ENCODE data around the gene ZACN.
"Not testable (repeated sequence)": the region's sequence is repeated elsewhere in the genome, so short reads cannot be mapped to it uniquely, and the experiment has no call there.

Gene ZACN

DNA sequence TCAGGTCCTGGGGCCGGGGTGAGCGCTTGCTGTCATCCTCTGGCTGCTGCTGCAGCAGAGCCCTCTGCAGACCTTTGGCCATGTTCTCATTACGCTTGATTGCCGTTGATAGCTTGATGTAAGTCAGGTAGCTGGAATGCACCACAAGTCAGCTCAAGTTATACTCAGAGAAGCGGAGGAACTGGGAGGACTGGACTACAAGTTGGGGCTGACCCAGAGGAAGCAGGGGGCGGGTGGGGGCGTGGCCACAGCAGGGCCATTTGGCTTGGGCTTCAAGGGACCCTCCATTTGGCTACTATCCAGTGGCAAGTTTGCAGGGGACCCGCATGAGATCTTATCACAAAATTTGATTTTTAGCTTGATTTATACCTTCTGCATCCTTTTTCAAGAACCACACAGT, 32.9 kb upstream of the ZACN start:
- H3K27me3 ChIP-seq (ENCODE audit: control insufficient read depth, insufficient read depth, low read length), result no peaks in the 10 kb centered on the region
- H3K27ac ChIP-seq (ENCODE audit: low read length), result no peak overlapping the region
- H3K9me3 ChIP-seq (ENCODE audit: control insufficient read depth, low read depth, low read length), result no peaks in the 10 kb centered on the region
- H3K9ac ChIP-seq (ENCODE audit: low read length), result no peak overlapping the region
- H3K36me3 ChIP-seq (ENCODE audit: control insufficient read depth, low read depth, low read length), result peaks cover 79% of the 10 kb centered on the region
- H3K4me1 ChIP-seq (ENCODE audit: control insufficient read depth, low read depth, low read length), result peaks cover 3% of the 10 kb centered on the region
- no peak overlapping the region for H3K4me3 ChIP-seq (ENCODE audit: low read length)

DNA sequence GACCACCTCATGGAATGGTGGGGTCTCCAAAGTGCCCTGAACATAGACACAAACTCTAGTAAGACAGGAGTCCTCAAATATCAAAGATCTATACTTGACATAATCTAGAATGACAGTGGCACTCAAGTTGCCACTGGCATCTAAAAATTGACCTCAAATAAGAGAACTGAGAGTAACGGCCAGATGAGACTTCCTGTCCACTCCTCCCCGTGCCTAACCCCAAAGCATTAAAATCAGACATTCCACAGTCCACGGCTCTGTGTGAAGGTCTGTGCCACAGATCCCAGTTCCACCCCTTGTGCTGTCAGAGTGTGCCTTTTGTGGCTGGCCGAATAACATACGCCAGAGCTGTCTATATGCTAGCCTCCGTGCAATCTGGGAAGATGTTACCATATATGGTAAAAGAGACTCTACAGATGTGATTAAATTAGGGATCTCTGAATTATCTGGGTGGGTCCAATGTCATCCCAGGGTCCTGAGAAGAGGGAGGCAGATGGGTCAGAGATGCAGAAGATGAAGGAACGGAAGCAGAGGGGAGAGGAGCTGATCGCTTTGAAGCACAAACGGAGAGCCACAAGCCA, 30.9 kb upstream of the ZACN start:
- Histone ChIP-seq H3K4me3 (ENCODE audit: low read length) (no peak overlapping the region), H3K27me3 (ENCODE audit: control insufficient read depth, insufficient read depth, low read length) (no peaks in the 10 kb centered on the region), H3K9me3 (ENCODE audit: control insufficient read depth, low read depth, low read length) (no peaks in the 10 kb centered on the region), H3K9ac (ENCODE audit: low read length) (no peak overlapping the region), H3K4me1 (ENCODE audit: control insufficient read depth, low read depth, low read length) (no peaks in the 10 kb centered on the region), H3K27ac (ENCODE audit: low read length) (no peak overlapping the region), H3K36me3 (ENCODE audit: control insufficient read depth, low read depth, low read length) (peaks cover 71% of the 10 kb centered on the region)

DNA sequence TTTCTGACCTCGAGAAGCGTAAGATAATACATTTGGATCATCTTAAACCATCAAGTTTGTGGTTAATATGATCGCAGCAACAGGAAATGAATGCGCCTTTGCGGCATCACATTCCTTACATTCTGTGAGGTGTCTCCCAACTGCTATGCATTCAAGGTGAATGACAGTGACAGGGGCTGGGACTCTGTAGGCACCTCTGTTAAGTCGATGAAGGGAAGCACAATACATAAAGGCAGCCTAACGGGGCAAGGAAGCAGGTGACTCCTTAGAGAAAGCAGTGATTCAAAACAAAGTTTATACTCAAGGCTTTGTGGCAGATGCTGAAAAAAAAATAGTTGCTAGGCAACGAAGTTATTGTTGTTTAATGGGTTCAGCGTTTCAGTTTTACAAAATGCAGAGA, 30.3 kb upstream of the ZACN start:
- H3K36me3 ChIP-seq (ENCODE audit: control insufficient read depth, low read depth, low read length), result peaks cover 69% of the 10 kb centered on the region
- no peak overlapping the region for H3K4me3 ChIP-seq (ENCODE audit: low read length)
- H3K27me3 ChIP-seq (ENCODE audit: control insufficient read depth, insufficient read depth, low read length), result no peaks in the 10 kb centered on the region
- H3K9ac ChIP-seq (ENCODE audit: low read length), result no peak overlapping the region
- no peaks in the 10 kb centered on the region for H3K9me3 ChIP-seq (ENCODE audit: control insufficient read depth, low read depth, low read length)
- no peaks in the 10 kb centered on the region for H3K4me1 ChIP-seq (ENCODE audit: control insufficient read depth, low read depth, low read length)
- H3K27ac ChIP-seq (ENCODE audit: low read length), result no peak overlapping the region

DNA sequence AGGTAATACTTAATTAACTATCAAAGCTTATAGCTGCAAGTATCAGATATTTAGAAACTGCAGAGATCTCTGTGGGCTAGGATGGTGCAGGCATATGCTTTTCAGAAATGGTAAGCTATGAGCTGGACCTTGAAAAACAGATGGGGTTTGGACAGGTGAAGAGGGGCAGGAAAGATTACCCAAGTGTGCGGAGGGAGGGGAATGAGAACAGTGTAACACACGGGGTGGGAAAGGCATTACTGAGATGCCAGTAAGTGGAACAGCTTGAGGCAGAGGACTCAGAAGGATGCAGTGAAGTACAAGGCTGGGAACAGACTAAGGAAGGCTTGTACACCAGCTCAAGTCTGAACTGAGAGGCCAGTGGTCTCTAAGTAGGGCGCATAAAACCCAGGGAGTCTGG, 29.7 kb upstream of the ZACN start:
- H3K27ac ChIP-seq (ENCODE audit: low read length), result no peak overlapping the region
- peaks cover 69% of the 10 kb centered on the region for H3K36me3 ChIP-seq (ENCODE audit: control insufficient read depth, low read depth, low read length)
- no peak overlapping the region for H3K9ac ChIP-seq (ENCODE audit: low read length)
- no peaks in the 10 kb centered on the region for H3K4me1 ChIP-seq (ENCODE audit: control insufficient read depth, low read depth, low read length)
- no peaks in the 10 kb centered on the region for H3K27me3 ChIP-seq (ENCODE audit: control insufficient read depth, insufficient read depth, low read length)
- no peaks in the 10 kb centered on the region for H3K9me3 ChIP-seq (ENCODE audit: control insufficient read depth, low read depth, low read length)
- no peak overlapping the region for H3K4me3 ChIP-seq (ENCODE audit: low read length)

DNA sequence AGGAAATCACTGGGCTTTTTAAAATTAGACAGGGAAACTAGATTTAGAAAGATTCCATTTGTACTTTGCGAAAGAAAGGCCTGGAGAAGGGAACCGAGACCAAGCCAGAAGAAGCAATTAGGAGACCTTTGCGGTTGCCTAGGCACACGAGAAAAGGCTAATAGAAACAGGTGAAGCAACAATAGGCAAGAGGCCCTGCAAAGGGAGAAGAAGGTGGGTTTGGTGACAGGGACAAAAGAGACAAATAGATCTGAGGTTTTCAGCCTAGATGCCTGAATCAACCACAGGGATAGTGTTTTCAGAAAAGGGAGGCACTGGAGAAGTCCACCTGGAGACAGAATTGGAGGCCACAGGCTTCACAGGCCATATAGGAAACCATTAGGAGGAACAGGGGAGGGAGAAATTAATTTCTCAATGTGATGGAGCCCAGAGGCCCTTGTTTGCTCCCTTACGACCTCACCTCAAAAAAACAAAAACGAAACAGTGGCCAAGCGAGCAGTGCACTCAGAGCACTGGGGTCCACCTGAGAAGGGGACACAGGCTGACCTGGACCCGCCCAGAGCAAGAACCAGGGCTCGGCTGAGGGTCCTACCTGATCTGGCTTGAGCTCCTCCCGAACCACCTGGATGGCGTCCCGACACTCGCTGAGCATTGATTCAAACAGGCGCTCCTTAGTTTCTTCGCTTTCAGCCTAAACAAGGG, 29.0 kb upstream of the ZACN start:
- Histone ChIP-seq H3K4me1 (ENCODE audit: control insufficient read depth, low read depth, low read length) (no peaks in the 10 kb centered on the region), H3K9me3 (ENCODE audit: control insufficient read depth, low read depth, low read length) (no peaks in the 10 kb centered on the region), H3K36me3 (ENCODE audit: control insufficient read depth, low read depth, low read length) (peaks cover 61% of the 10 kb centered on the region), H3K27ac (ENCODE audit: low read length) (no peak overlapping the region), H3K9ac (ENCODE audit: low read length) (no peak overlapping the region), H3K27me3 (ENCODE audit: control insufficient read depth, insufficient read depth, low read length) (no peaks in the 10 kb centered on the region), H3K4me3 (ENCODE audit: low read length) (no peak overlapping the region)

DNA sequence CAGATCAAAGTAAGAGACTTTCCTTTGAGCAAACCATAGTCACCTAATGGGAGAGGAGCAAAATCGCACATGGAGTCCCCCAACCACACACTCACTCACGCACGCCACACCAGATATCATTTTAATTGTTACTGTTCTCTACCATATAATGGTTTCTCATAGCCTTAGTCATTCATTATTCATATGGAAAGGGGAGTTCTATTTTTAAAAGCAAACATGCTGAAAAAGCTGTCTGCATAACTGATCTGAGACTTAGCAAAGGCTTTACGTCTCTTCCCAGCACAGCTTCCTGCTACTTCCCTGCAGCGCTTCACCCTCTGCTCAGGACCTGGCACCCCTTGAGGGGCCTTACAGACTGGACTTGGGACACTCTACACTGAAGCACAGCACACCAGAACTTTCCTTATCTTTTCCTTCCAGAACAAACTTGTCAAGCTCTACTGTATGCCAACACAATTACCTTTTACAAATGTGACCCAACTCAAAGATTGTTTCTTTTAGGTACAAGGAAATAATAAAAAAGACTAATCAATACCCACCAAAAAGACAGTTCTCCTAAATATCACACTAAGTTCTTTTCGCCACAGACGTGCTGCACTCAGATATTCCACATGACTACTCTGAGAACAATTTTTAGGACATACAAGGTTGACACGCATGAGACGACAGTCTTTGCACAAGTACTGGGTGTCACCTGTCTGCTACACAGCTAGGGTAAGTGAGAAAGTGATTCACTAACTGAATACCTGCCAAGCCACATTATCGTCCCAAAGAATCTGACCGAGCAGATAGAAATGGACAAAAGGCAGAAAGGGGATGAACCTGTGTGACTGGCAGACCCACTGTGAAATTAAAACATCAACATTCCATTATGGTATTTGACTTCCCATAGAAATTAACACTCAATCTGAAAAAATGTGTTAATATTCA, 28.2 kb upstream of the ZACN start:
- H3K27ac ChIP-seq (ENCODE audit: low read length), result no peak overlapping the region
- no peaks in the 10 kb centered on the region for H3K9me3 ChIP-seq (ENCODE audit: control insufficient read depth, low read depth, low read length)
- no peak overlapping the region for H3K9ac ChIP-seq (ENCODE audit: low read length)
- H3K4me1 ChIP-seq (ENCODE audit: control insufficient read depth, low read depth, low read length), result no peaks in the 10 kb centered on the region
- no peak overlapping the region for H3K4me3 ChIP-seq (ENCODE audit: low read length)
- no peaks in the 10 kb centered on the region for H3K27me3 ChIP-seq (ENCODE audit: control insufficient read depth, insufficient read depth, low read length)
- peaks cover 53% of the 10 kb centered on the region for H3K36me3 ChIP-seq (ENCODE audit: control insufficient read depth, low read depth, low read length)

DNA sequence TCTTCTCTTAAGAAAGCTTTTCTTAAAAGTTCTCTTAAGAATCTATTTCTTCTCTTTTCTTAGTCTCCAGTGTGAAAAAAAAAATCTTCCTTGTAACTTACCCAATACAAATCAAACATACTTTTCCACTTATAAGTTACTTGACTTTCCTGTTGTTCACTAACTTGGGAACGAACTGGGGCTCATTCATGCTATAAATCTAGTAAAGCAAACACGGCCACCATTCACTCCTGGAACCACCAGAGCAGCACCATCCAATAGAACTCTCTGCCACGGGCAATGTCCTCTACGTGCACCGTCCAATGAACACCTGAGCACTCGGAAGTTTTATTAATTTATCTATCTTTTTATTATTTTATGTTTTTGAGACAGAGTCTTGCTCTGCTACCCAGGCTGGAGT, 27.4 kb upstream of the ZACN start:
- H3K27ac ChIP-seq (ENCODE audit: low read length), result no peak overlapping the region
- no peak overlapping the region for H3K4me3 ChIP-seq (ENCODE audit: low read length)
- H3K27me3 ChIP-seq (ENCODE audit: control insufficient read depth, insufficient read depth, low read length), result no peaks in the 10 kb centered on the region
- H3K36me3 ChIP-seq (ENCODE audit: control insufficient read depth, low read depth, low read length), result peaks cover 53% of the 10 kb centered on the region
- no peak overlapping the region for H3K9ac ChIP-seq (ENCODE audit: low read length)
- no peaks in the 10 kb centered on the region for H3K4me1 ChIP-seq (ENCODE audit: control insufficient read depth, low read depth, low read length)
- no peaks in the 10 kb centered on the region for H3K9me3 ChIP-seq (ENCODE audit: control insufficient read depth, low read depth, low read length)

DNA sequence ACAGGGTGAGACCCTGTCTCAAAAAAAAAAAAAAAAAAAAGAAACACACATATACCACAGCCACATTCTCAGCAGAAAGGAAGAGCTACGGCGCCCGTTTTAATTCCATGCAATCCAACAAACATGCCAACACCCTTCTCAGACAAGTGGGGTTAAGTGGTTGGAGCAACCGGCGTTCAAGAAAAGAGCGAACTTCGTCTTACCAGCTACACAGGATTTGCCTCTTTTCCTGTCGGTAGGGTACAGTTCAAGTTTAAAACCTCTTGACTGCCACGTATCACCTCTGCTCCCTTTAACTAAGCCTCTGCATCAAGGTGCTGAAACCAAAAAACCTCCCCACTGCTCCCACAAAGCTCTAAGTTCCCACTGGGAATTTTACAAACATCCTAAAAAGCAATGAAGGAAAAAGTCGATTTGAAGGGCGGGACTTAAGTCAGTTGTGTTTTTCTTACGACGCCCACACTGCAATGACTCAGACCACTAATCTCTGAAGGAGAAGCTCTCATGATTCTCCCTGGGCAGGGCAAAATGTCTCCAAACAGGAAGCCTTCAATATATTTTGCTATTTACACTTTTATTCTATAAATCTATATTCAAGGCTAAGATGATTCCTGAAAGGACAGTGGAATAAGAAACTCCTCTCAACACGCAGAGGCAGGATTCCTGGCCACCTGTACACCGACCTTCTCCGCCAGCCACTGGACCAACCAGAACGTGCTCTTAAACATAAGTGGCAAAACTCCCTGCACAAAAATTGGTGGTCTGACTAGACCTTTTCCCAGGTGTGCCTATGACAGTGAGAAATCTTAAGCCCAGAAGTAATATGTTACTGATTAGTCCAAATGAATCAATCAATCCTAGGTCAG, 25.5 kb upstream of the ZACN start:
- H3K4me3 ChIP-seq (ENCODE audit: low read length), result no peak overlapping the region
- no peaks in the 10 kb centered on the region for H3K9me3 ChIP-seq (ENCODE audit: control insufficient read depth, low read depth, low read length)
- H3K27ac ChIP-seq (ENCODE audit: low read length), result no peak overlapping the region
- no peaks in the 10 kb centered on the region for H3K4me1 ChIP-seq (ENCODE audit: control insufficient read depth, low read depth, low read length)
- peaks cover 57% of the 10 kb centered on the region for H3K36me3 ChIP-seq (ENCODE audit: control insufficient read depth, low read depth, low read length)
- no peaks in the 10 kb centered on the region for H3K27me3 ChIP-seq (ENCODE audit: control insufficient read depth, insufficient read depth, low read length)
- no peak overlapping the region for H3K9ac ChIP-seq (ENCODE audit: low read length)

DNA sequence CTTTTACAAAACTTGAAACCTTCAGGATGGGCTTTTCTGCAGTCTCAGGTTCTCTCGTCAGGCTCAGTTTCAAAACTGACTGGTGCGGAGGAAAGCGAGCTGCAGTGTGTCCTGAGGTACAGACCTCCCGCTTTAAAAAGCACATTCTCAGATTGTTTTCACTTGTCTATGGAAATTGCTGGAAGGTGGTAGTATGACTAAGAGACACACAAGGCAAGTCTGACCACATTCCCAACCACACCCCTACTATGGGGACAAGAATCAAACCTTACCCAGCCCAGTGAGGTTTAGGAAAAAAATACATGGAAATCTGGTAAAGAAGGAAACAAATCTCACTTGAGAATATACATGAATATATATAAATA, 24.9 kb upstream of the ZACN start:
- Histone ChIP-seq H3K27me3 (ENCODE audit: control insufficient read depth, insufficient read depth, low read length) (no peaks in the 10 kb centered on the region), H3K4me1 (ENCODE audit: control insufficient read depth, low read depth, low read length) (no peaks in the 10 kb centered on the region)

DNA sequence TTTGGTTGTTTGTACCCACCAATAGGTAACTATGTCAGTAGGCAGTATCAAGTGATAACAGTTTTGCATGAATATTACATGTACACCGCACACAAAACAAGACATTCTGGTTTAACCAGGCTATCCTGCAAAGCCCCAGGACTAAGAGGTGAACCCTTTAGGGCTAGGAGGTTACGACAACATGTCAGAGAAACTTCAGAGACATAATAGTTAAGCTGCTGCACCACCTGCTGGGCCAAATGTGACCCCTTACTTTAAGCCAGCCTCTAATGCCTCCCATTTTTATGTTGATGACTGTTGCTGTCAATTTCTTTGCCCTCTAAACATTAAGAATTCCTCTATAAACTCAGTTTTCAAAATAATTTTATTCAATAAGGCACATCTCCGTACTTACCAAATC, 22.1 kb upstream of the ZACN start:
- Histone ChIP-seq H3K9me3 (ENCODE audit: control insufficient read depth, low read depth, low read length) (no peaks in the 10 kb centered on the region), H3K4me3 (ENCODE audit: low read length) (no peak overlapping the region), H3K9ac (ENCODE audit: low read length) (no peak overlapping the region), H3K27me3 (ENCODE audit: control insufficient read depth, insufficient read depth, low read length) (no peaks in the 10 kb centered on the region), H3K27ac (ENCODE audit: low read length) (no peak overlapping the region), H3K36me3 (ENCODE audit: control insufficient read depth, low read depth, low read length) (peaks cover 63% of the 10 kb centered on the region), H3K4me1 (ENCODE audit: control insufficient read depth, low read depth, low read length) (no peaks in the 10 kb centered on the region)

More for the DNA sequence above, 24.9 kb upstream of the ZACN start:
- peaks cover 57% of the 10 kb centered on the region for H3K36me3 ChIP-seq (ENCODE audit: control insufficient read depth, low read depth, low read length)
- H3K9ac ChIP-seq (ENCODE audit: low read length), result no peak overlapping the region
- no peaks in the 10 kb centered on the region for H3K9me3 ChIP-seq (ENCODE audit: control insufficient read depth, low read depth, low read length)
- no peak overlapping the region for H3K27ac ChIP-seq (ENCODE audit: low read length)
- H3K4me3 ChIP-seq (ENCODE audit: low read length), result no peak overlapping the region

DNA sequence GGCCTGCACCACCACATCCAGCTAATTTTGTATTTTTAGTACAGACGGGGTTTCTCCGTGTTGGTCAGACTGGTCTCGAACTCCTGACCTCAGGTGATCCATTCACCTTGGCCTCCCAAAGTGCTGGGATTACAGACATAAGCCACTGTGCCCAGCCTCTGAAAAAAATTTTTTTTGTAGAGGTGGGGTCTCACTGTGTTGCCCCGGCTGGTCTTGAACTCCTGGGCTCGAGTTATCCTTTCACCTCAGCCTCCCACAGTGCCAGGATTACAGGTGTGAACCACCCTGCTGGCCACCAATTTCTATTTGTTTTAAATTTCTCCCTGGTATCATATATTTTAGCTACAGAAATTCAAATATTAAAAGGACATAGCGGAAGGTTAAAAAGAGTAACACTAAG, 20.7 kb upstream of the ZACN start:
- H3K9me3 ChIP-seq (ENCODE audit: control insufficient read depth, low read depth, low read length); H3K27ac ChIP-seq (ENCODE audit: low read length); H3K4me1 ChIP-seq (ENCODE audit: control insufficient read depth, low read depth, low read length); H3K27me3 ChIP-seq (ENCODE audit: control insufficient read depth, insufficient read depth, low read length); H3K4me3 ChIP-seq (ENCODE audit: low read length); H3K9ac ChIP-seq (ENCODE audit: low read length): not testable (repeated sequence)
- peaks cover 67% of the 10 kb centered on the region for H3K36me3 ChIP-seq (ENCODE audit: control insufficient read depth, low read depth, low read length)
